GM12878 (cell line): Measurements from ENCODE around the gene GNPDA2. TPM values are rescaled to one million over a fixed set of nuclear protein-coding genes. Genes with fewer than 3 reads are reported as not detected.

Source experiments
- ATAC-seq: fragments of 200-7000 bp; cut with Tn5 transposase; 3 replicates; pipeline ENCODE4 v1.9.1; 2020; ENCODE audit warnings: mild to moderate bottlenecking, moderate library complexity
- BruUV-seq: library from RNA; stranded (reverse); fragments of 400-500 nt; replicated peaks from 2 replicates; lab custom pipeline; 2021; lab: Mats Ljungman, UMichigan
- CTCF ChIA-PET: fragments of 300-600 bp; sonication (Branson Sonifier 250); formaldehyde crosslinking; extraction: SDS; loops from one replicate; lab custom pipeline; 2021; ENCODE audit warnings: inconsistent platforms; lab: Yijun Ruan, JAX
- POLR2A ChIA-PET: fragments of 350-600 bp; formaldehyde crosslinking; extraction: SDS; loops from one replicate; lab custom pipeline; 2021; ENCODE audit warnings: inconsistent platforms; lab: Charles Lee
- RAD21 ChIA-PET: fragments of 300-600 bp; sonication (Branson Sonifier 250); formaldehyde crosslinking; loops from one replicate; lab custom pipeline; 2023; ENCODE audit warnings: antibody characterized with exemption; ENCODE audit not compliant: unreplicated experiment; lab: Charles Lee
- SMC1A ChIA-PET: fragments of 300-600 bp; sonication (Branson Sonifier 250); formaldehyde crosslinking; loops from one replicate; lab custom pipeline; 2023; ENCODE audit not compliant: unreplicated experiment, uncharacterized antibody; lab: Charles Lee
- DNase-seq: peaks from one replicate; pipeline ENCODE4 v3.0.0-alpha.2; 2011; ENCODE audit warnings: low read depth, low spot score
- FAIRE-seq: peaks from 3 replicates; lab custom pipeline; 2011; peaks lifted over from hg19 to GRCh38; lab: Jason Lieb, UNC
- H2AFZ ChIP-seq: 2 replicates; pipeline ENCODE4 v1.6.0; 2011; ENCODE audit warnings: low read depth, low read length, control low read depth; ENCODE audit not compliant: control insufficient read depth
- H3K27ac ChIP-seq: 2 replicates; pipeline ENCODE4 v1.5.1; 2011; ENCODE audit warnings: control low read depth; ENCODE audit not compliant: control insufficient read depth, insufficient read depth
- H3K27me3 ChIP-seq, 2 experiments: replicated peaks in 1 of 2; 2 replicates each; pipeline versions ENCODE4 v1.6.0 to v1.6.1; 2011; ENCODE audit warnings: low read length in 1 of 2; ENCODE audit not compliant: control insufficient read depth in 2 of 2, insufficient read depth in 2 of 2
- H3K36me3 ChIP-seq, 2 experiments: 2 replicates each; pipeline ENCODE4 v1.5.1; 2011; ENCODE audit warnings: low read length in 1 of 2; ENCODE audit not compliant: control insufficient read depth in 2 of 2, insufficient read depth in 2 of 2
- H3K4me1 ChIP-seq: 2 replicates; pipeline ENCODE4 v1.6.1; 2011; ENCODE audit warnings: mild to moderate bottlenecking, low read length, moderate library complexity, mixed read lengths; ENCODE audit not compliant: control insufficient read depth, insufficient read depth
- H3K4me2 ChIP-seq: 2 replicates; pipeline ENCODE4 v1.6.0; 2011; ENCODE audit warnings: control low read depth; ENCODE audit not compliant: control insufficient read depth, insufficient read depth
- H3K4me3 ChIP-seq: fragments of 200-600 bp; sonication (generic); 2 replicates; pipeline ENCODE4 v1.5.1; 2016
- H3K79me2 ChIP-seq: 2 replicates; pipeline ENCODE4 v1.6.0; 2011; ENCODE audit warnings: low read length; ENCODE audit not compliant: control insufficient read depth, insufficient read depth
- H3K9ac ChIP-seq: 2 replicates; pipeline ENCODE4 v1.8.0; 2011; ENCODE audit warnings: low read length, control low read depth, mixed read lengths; ENCODE audit not compliant: control insufficient read depth, insufficient read depth
- H3K9me3 ChIP-seq: replicated peaks from 3 replicates; pipeline ENCODE4 v1.5.1; 2011; ENCODE audit warnings: mild to moderate bottlenecking, low read length; ENCODE audit not compliant: control insufficient read depth, insufficient read depth
- H4K20me1 ChIP-seq: 2 replicates; pipeline ENCODE4 v1.6.0; 2011; ENCODE audit not compliant: control insufficient read depth, insufficient read depth
- ASH2L ChIP-seq: fragments of 300-600, 200-600 bp; sonication (generic); IDR thresholded peaks from 2 replicates; pipeline ENCODE4 v1.6.1; 2017; ENCODE audit warnings: low read depth, mild to moderate bottlenecking, borderline replicate concordance
- ATF7 ChIP-seq: fragments of 450-650 bp; IDR thresholded peaks from 2 replicates; pipeline ENCODE4 v1.6.1; 2016; ENCODE audit warnings: low read depth, mild to moderate bottlenecking
- BRCA1 ChIP-seq: IDR thresholded peaks from 2 replicates; pipeline ENCODE4 v1.6.1; 2011; ENCODE audit warnings: low read depth, low read length, improper control_type of control experiment
- CBX3 ChIP-seq: fragments of 200-600 bp; sonication (generic); IDR thresholded peaks from 2 replicates; pipeline ENCODE4 v1.6.1; 2016; ENCODE audit warnings: low read depth, borderline replicate concordance
- HDAC6 ChIP-seq: fragments of 200-600 bp; sonication (generic); IDR thresholded peaks from one replicate; pipeline ENCODE4 v1.8.0; 2017; ENCODE audit warnings: antibody characterized with exemption; ENCODE audit not compliant: unreplicated experiment
- NBN ChIP-seq: fragments of 450-650 bp; IDR thresholded peaks from 2 replicates; pipeline ENCODE4 v1.6.1; 2016
- NR2F1 ChIP-seq: fragments of 450-650 bp; conservative IDR thresholded peaks from 2 replicates; pipeline ENCODE4 v1.6.1; 2017; ENCODE audit warnings: mild to moderate bottlenecking
- NRF1 ChIP-seq: conservative IDR thresholded peaks from 2 replicates; pipeline ENCODE4 v1.6.1; 2011; ENCODE audit warnings: mild to moderate bottlenecking, low read depth, low read length, improper control_type of control experiment
- RFX5 ChIP-seq: IDR thresholded peaks from 2 replicates; pipeline ENCODE4 v1.6.1; 2011; ENCODE audit warnings: low read depth, low read length, improper control_type of control experiment
- SIN3A ChIP-seq: IDR thresholded peaks from 2 replicates; pipeline ENCODE4 v1.6.1; 2012; ENCODE audit warnings: low read depth, low read length, improper control_type of control experiment
- SPI1 ChIP-seq: IDR thresholded peaks from 2 replicates; pipeline ENCODE4 v1.6.1; 2011; ENCODE audit warnings: low read depth, mild to moderate bottlenecking, low read length, moderate library complexity, borderline replicate concordance; ENCODE audit not compliant: insufficient read depth
- SREBF2 ChIP-seq: IDR thresholded peaks from 2 replicates; pipeline ENCODE4 v1.6.1; 2012; ENCODE audit warnings: mild to moderate bottlenecking, low read length
- STAT3 ChIP-seq: IDR thresholded peaks from 2 replicates; pipeline ENCODE4 v1.6.1; 2011; ENCODE audit warnings: low read depth, low read length, improper control_type of control experiment
- TCF7 ChIP-seq: IDR thresholded peaks from 2 replicates; pipeline ENCODE4 v1.6.1; 2014; ENCODE audit warnings: antibody characterized with exemption, borderline replicate concordance
- YY1 ChIP-seq: IDR thresholded peaks from 2 replicates; pipeline ENCODE4 v1.6.1; 2011; ENCODE audit warnings: low read depth, mild to moderate bottlenecking, low read length
- WGBS: methylation state at CpG from one replicate; pipeline ENCODE4 v1.1.6; 2016; ENCODE audit warnings: low lambda C conversion rate; ENCODE audit not compliant: insufficient replicate concordance, insufficient coverage; ENCODE audit errors: missing lambda C conversion rate; 5-methylcytosine and 5-hydroxymethylcytosine counted together
- in situ Hi-C: fragments of 300-500 bp; cut with MboI; formaldehyde crosslinking; loops from 9 replicates; pipeline ENCODE4 v1.14.3; 2018; ENCODE audit warnings: mixed read lengths
- intact Hi-C: fragments of 100-400 bp; cut with micrococcal nuclease; formaldehyde crosslinking; loops from one replicate; pipeline ENCODE4 v1.14.2; 2022; ENCODE audit not compliant: unreplicated experiment
- polyA plus RNA-seq, 11 experiments: library from polyadenylated mRNA; depleted of rRNA in 4 of 11; unstranded in 6 of 11; stranded (reverse) in 5 of 11; fragments of >200 nt; fragmentation: Nextera tagmentation in 4 of 11; fragmentation: Illumina TruSeq in 1 of 11; extraction: Ambion mirVana in 4 of 11; extraction: Trizol in 1 of 11; gene quantifications; 1 replicate in 1 of 11; 2 replicates in 10 of 11; pipeline versions ENCODE4 v1.2.1 to v1.2.3, GENCODE V29; 2011 to 2016; ENCODE audit warnings: inconsistent platforms in 2 of 11, missing spikeins in 2 of 11, low read depth in 1 of 11
- total RNA-seq, 4 experiments: library from RNA; depleted of rRNA in 3 of 4; stranded (reverse); fragments of >200 nt in 3 of 4; fragmentation: Illumina TruSeq in 1 of 4; extraction: Trizol in 1 of 4; gene quantifications; 2 replicates each; pipeline versions ENCODE4 v1.2.1 to v1.2.3, GENCODE V29; 2013 to 2021
- TF ChIP-seq, protein P1 (sequence below): fragments of 450-650 bp; IDR thresholded peaks from 2 replicates; pipeline ENCODE4 v1.6.1; 2016; ENCODE audit warnings: mild to moderate bottlenecking, moderate library complexity, borderline replicate concordance
- TF ChIP-seq, protein P2 (sequence below): IDR thresholded peaks from 2 replicates; pipeline ENCODE4 v1.6.1; 2011; ENCODE audit warnings: borderline replicate concordance, low read depth, mild to moderate bottlenecking, moderate library complexity, mixed read lengths, low read length; ENCODE audit not compliant: insufficient read depth; ENCODE audit errors: extremely low read length
- TF ChIP-seq, protein P3 (sequence below): fragments of 450-650 bp; IDR thresholded peaks from 2 replicates; pipeline ENCODE4 v1.6.1; 2018; ENCODE audit warnings: borderline replicate concordance, mild to moderate bottlenecking; ENCODE audit not compliant: partially characterized antibody

The GNPDA2 gene
- total and polyA plus RNA-seq, 10 of the 15 experiments (the other 5 are each of a cell fraction or from before 2014, with no cell fraction given) = 16.7 to 45.8 (median 23.8) TPM

DNA sequence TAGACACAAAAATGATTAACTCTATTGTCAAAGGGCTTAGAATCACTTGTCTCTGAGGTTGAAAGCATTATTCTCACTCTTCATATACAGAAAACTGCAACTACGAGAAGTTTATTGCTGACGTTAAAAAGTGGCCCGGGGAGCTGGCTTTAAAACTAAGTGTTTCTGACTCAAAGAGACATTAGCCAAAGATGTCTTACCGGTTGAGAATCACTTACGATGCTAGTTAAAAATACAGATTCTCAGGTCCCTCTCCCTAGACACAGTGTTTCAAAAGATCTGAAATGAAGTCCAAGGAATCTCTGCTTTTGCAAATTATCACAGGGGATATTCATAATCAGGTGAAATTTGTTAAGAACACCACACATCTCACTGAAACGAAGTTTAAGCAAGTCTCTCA, 1.2 kb downstream of the GNPDA2 start (continued):
- TF ChIP-seq HDAC6 = no peak
- TF ChIP-seq SPI1 = no peak
- TF ChIP-seq YY1 = no peak
- no peak for TF ChIP-seq NRF1
- TF ChIP-seq ATF7 = no peak
- TF ChIP-seq, protein P1, sequence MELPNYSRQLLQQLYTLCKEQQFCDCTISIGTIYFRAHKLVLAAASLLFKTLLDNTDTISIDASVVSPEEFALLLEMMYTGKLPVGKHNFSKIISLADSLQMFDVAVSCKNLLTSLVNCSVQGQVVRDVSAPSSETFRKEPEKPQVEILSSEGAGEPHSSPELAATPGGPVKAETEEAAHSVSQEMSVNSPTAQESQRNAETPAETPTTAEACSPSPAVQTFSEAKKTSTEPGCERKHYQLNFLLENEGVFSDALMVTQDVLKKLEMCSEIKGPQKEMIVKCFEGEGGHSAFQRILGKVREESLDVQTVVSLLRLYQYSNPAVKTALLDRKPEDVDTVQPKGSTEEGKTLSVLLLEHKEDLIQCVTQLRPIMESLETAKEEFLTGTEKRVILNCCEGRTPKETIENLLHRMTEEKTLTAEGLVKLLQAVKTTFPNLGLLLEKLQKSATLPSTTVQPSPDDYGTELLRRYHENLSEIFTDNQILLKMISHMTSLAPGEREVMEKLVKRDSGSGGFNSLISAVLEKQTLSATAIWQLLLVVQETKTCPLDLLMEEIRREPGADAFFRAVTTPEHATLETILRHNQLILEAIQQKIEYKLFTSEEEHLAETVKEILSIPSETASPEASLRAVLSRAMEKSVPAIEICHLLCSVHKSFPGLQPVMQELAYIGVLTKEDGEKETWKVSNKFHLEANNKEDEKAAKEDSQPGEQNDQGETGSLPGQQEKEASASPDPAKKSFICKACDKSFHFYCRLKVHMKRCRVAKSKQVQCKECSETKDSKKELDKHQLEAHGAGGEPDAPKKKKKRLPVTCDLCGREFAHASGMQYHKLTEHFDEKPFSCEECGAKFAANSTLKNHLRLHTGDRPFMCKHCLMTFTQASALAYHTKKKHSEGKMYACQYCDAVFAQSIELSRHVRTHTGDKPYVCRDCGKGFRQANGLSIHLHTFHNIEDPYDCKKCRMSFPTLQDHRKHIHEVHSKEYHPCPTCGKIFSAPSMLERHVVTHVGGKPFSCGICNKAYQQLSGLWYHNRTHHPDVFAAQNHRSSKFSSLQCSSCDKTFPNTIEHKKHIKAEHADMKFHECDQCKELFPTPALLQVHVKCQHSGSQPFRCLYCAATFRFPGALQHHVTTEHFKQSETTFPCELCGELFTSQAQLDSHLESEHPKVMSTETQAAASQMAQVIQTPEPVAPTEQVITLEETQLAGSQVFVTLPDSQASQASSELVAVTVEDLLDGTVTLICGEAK = no peak
- TF ChIP-seq, all 136 proteins: peak for 0

DNA sequence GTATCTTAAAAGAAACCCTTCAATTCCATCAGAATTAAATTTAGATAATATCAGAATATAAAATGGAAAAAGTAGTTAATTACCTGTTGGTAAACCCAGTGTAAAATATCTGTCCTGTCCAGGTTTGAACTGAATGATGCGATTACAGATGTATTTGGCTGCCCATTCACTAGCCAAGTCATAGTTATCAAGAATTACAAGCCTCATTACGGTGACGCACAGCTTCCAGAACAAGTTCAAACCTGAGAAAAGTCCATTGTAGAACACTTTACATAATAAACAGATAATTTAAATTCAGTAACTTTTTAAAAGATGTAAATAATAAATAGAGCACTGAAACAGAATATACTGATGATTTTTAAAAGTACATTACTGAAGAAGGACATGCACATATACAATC, 4.4 kb downstream of the GNPDA2 start:
- 0 out of 2 replicates have a peak overlapping the region, but pooled peaks have one; percentile 9 for H3K4me2 ChIP-seq
- no peak for FAIRE-seq
- SMC1A ChIA-PET = no interaction called here
- CTCF ChIA-PET = no interaction called here
- H3K9ac ChIP-seq = no peak overlapping the region
- H3K79me2 ChIP-seq = peaks cover 59% of the 10 kb centered on the region
- H3K27ac ChIP-seq = no peak overlapping the region
- no peaks in the 10 kb centered on the region; a peak in 2 of 4 replicates for H3K36me3 ChIP-seq
- in situ Hi-C loops (no loop called here), intact Hi-C loops (no loop called here)
- no peaks in the 10 kb centered on the region for H4K20me1 ChIP-seq
- WGBS = 97% methylated on average over 3 of the region's 3 CpGs
- no peak overlapping the region for H3K4me3 ChIP-seq
- no peak overlapping the region for H2AFZ ChIP-seq
- RAD21 ChIA-PET = no interaction called here
- no peak for ATAC-seq
- no peaks in the 10 kb centered on the region; the same call in 1 of the 2 replicates for H3K4me1 ChIP-seq
- POLR2A ChIA-PET = no interaction called here
- DNase-seq = no peak
- H3K27me3 ChIP-seq = no peaks in the 10 kb centered on the region
- no peaks in the 10 kb centered on the region for H3K9me3 ChIP-seq
- BruUV-seq = no TSS peak
- no peak for TF ChIP-seq NR2F1
- TF ChIP-seq SIN3A = no peak
- TF ChIP-seq, protein P2, sequence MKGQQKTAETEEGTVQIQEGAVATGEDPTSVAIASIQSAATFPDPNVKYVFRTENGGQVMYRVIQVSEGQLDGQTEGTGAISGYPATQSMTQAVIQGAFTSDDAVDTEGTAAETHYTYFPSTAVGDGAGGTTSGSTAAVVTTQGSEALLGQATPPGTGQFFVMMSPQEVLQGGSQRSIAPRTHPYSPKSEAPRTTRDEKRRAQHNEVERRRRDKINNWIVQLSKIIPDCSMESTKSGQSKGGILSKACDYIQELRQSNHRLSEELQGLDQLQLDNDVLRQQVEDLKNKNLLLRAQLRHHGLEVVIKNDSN = no peak
- no peak for TF ChIP-seq ASH2L
- no peak for TF ChIP-seq NBN
- TF ChIP-seq TCF7 = no peak
- TF ChIP-seq, protein P3, sequence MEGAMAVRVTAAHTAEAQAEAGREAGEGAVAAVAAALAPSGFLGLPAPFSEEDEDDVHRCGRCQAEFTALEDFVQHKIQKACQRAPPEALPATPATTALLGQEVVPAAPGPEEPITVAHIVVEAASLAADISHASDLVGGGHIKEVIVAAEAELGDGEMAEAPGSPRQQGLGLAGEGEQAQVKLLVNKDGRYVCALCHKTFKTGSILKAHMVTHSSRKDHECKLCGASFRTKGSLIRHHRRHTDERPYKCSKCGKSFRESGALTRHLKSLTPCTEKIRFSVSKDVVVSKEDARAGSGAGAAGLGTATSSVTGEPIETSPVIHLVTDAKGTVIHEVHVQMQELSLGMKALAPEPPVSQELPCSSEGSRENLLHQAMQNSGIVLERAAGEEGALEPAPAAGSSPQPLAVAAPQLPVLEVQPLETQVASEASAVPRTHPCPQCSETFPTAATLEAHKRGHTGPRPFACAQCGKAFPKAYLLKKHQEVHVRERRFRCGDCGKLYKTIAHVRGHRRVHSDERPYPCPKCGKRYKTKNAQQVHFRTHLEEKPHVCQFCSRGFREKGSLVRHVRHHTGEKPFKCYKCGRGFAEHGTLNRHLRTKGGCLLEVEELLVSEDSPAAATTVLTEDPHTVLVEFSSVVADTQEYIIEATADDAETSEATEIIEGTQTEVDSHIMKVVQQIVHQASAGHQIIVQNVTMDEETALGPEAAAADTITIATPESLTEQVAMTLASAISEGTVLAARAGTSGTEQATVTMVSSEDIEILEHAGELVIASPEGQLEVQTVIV = no peak
- TF ChIP-seq STAT3 = no peak
- no peak for TF ChIP-seq SREBF2
- no peak for TF ChIP-seq RFX5
- no peak for TF ChIP-seq CBX3
- no peak for TF ChIP-seq BRCA1
